Femur (tissue), 1 donor: ENCODE data around the gene UVRAG.
A peak's percentile ranks its signal among the peaks of the same experiment; 100 is the strongest.

Experiments used
- DNase-seq: peaks from one replicate; pipeline ENCODE4 v3.0.0-alpha.2; 2017

UVRAG gene

GRCh38 chr11:75888416-75888815 is 73.4 kb downstream of the UVRAG start:
- DNase-seq = no peak

DNA sequence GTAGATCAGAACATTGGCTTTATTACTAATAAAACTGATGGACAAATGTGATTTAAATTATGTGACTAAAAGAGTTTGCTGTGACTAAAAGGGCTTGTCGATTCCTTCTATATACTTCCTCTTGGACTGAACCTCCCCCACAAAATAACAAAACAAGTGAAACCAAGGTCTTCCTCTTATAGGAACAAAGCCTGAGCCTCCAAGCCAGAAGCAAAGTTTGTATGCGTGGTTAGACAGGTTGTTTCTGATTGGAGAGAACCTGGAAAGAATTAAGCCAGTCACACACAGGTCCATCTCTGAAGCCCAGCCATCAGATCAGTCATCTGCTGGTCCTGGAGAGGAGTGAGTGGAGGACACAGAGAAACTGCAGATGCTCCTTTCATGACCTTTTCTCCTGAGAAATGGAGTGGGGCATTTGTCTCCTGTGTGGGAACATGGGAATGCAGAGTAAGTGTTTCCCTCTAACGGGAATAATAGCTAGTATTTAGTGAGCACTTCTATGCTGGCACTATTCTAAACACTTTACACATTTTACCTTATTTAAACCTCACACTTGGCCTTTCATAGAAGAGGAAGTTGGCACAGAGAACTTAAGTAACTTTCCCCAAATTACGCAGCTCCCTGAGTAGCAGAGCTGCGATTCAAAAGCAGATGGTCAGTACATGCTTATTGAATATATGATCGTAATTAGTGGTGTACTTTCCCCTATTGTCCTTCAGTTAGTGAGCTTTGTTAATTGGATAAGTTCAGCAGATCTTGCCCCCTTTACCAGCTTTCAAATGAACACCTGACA is 77.1 kb downstream of the UVRAG start:
- DNase-seq = no peak

DNA sequence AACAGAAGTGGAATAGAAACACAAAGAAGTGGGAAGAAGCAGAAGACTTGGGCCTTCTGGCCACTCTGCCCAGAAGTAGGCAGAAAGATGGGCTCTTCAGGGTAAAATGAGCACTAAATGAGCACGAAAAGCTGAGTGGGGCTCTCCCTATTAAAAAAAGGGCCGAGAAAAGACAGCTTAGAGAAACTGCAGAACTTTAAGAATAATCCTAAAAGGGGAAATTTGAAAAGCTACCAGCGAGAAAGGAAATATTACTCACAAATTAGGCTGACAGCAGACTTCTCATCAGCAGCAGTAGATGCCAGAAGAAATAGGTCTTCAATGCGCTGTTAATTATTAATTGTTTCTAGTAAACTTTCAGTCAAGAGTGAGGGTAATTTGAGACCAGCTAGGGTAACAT is 78.2 kb downstream of the UVRAG start:
- DNase-seq = no peak

- DNase-seq = no peak
Observed at GRCh38 chr11:75894036-75894585, 79.1 kb downstream of the UVRAG start.

DNA sequence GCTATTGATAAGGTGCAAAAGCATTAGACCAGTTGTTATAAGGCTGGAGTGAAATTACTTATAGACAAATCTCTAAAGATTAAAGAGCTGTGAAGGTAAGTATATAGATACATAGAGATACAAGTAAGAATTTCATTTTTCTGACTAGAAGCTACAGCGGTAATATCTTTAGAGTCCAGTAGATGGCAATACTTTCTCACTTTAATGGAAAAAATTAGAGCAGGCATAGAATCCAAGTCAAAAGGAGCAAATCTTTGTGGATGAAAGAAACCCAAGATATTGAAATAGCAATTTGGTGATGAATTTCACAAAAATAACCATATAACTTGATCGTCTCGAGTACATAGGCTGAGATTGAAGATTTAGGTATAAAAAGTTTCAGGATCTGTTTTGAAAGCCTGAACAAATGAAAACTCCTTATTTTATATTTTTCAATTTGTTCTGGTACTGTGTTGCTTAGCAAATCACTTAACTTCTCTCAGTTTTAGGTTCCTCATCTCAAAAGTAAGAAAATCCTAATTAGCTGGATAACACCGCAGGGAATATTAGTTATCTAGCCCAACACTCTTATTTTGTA is 81.9 kb downstream of the UVRAG start:
- no peak for DNase-seq

GRCh38 chr11:75898871-75899270 is 83.9 kb downstream of the UVRAG start:
- DNase-seq = no peak

DNA sequence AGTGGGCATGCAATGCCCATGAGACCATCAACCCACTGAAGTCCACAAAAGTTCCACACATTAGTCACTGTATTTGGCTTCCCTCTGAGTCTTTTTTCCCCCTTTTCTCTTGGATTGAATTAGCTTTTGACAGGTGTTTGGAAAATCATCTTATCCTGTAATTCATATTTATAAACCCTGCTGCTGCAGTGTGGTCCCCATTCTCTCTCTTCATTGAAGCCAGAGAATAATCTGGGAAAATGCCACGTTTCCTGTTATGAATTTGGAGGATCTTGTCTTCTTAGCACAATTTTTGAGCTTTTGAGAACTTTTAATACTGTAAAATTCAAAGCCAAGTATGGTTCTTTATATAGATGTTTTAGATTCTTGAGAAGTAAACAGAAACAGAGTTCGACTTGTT is 84.8 kb downstream of the UVRAG start:
- no peak for DNase-seq

DNA sequence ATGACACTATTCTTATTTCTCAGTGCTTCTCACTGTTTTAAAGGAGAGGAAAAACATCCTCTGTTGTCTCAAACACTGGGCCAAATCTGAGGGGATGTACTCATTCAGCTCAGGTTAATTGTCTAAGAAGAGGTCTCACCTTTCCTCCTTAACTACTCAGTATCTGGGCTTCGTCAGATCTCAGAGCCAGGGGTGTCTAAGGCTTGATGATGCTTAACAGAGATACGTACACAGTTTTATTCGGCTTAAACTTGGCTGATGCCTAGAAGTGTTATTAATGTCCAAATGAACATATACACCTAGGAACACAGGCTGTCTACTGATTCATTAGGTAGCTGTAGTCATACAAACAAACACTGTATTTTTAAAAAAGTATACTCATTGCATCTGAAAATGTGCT is 85.8 kb downstream of the UVRAG start:
- no peak for DNase-seq

- no peak for DNase-seq
Observed at GRCh38 chr11:75902631-75903030, 87.6 kb downstream of the UVRAG start.

- DNase-seq = no peak
Observed at GRCh38 chr11:75903276-75903675, 88.3 kb downstream of the UVRAG start.

GRCh38 chr11:75905434-75905833 is 90.4 kb downstream of the UVRAG start:
- DNase-seq = no peak

DNA sequence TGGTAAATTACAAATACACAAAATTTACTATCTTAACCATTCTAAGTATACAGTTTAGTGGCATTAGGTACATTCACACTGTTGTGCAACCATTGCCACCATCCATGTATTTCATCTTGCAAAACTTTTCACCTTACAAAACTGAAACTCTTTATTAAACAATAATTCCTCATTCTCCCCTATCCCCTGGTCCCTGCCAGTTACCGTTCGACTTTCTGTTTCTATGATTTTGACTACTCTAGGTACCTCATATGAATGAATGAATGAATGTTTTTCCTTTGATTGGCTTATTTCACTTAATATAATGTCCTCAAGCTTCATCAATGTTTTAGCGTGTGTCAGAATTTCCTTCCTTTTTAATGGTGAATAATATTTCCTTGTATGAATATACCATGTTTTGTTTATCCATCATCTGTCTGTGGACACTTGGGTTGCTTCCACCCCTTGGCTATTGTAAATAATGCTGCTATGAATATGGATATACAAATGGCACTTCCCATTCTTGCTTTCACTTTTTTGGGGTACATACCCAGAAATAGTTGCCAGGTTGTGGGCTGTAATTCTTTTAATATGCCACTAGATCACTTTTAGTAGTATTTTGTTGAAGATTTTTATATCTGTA is 93.0 kb downstream of the UVRAG start:
- DNase-seq = no peak

DNA sequence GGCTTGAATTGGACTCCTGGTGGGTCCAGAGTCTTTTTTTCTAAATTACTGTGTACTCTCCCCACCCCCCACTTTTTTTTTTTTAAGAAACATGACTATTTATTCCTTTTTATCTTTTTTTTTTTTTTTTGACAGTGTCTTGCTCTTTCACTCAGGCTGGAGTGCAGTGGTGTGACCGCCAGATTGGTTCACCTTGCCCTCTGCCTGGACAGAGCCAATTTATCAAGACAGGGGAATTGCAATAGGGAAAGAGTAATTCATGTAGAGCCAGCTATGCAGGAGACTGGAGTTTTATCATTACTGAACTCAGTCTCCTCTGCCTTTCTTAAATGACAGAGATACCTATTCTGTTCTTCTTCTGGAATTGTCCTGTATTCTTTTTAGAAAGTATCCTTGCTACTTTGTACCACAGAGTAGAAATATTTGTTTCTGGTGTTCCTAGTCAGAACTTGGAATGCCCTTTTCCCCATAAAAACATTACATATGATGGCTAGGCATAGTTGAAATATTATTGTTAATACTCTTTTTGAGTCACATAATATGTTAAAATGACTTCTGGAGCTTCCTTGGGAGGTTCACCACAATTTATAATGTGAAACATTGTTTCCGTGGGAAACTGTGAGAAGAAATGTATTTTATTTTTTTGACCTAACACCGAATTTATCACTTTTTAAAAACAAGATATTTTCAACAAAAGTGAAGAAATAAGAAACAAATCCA is 95.6 kb downstream of the UVRAG start:
- DNase-seq = no peak

DNA sequence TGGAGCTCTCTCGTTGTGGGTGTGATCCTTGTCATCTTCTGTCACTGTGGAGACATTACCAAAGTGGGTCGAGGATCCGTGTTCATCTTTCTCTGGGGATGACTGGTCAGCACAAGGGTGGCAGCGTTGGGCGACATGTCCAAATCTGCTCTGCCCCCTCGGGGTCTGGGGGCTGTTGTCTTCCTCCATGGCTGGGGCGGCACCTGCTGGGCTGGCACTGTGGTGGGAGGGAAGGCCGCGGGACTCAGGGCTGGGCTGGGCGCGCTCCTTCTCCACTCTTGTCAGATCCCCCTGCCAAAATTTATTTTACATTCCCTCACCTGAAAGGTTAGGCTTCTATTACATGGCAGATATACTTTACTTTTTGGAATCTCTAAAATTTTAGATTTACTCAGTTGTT is 96.4 kb downstream of the UVRAG start:
- DNase-seq = no peak

DNA sequence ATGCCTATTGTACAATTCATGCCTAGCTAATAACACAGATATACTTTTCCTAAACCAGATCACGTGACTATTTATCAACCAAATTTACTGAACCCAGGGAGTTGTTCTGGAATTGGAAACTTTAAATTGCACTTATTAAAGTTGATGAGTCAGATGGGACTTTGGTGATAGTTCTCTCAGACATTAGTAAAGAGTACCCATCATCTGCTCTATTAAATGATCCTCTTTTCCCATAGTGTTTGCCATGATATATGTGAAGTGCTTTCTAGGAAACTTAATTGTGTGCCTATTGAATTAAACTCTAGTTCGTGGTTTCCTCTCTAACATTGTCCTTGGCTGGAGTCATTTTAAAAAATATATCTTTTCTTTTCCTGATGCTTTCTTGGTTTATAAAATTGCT is 99.0 kb downstream of the UVRAG start:
- DNase-seq = no peak

DNA sequence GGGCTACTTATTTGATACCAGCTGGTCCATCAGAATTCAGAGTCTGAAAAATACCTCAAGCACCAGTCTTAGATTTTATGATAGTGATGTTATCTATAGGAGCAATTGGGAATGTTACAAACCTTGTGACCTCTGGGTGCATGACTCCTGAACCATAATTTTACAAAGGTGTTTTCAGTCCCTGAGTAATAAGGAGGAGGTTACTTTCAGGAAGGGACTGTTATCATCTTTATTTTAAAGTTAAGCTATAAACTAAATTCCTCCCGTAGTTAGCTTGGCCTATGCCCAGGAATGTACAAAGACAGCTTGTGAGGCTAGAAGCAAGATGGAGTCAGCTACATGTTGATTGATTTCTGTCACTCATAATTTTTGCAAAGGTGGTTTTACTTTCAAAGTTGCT is 101.9 kb downstream of the UVRAG start:
- no peak for DNase-seq

- DNase-seq = no peak
Observed at GRCh38 chr11:75918331-75918730, 103.3 kb downstream of the UVRAG start.

DNA sequence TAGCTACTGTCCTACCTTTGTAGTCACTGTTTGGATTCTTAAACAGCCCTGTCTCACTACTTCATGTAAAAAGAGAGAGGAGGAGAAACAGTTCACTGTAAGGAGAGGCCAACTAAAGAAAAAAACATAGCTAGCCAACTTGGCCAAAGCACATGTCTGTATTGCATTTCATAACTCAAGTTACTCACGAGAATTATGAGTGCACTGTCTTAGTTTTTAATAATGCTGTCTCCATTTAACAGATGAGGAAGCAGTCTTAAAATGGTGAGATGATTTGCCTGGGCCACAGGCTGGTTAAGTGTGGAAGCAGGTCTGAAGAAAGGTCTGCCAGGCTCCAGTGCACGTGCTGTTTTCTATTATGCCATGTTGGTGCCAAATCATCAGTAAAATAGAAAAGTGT is 104.5 kb downstream of the UVRAG start:
- DNase-seq = no peak

DNA sequence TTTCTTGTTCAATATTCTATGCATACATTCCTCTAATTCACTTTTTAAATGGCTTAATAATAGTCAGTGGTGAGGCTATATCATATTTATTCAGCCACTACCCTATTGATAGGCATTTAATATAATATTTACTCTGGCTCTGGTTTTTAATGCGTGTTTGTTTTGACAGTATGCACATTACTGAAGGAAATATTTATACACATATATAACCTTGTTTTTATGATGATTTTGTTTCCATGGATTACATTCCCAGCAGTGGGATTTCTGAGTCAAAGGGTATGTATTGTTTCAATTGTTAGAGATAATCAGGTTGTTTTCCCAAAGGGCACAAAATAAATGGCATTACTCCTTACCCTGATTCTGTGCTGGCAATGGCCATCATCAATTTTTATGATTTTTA is 105.8 kb downstream of the UVRAG start:
- no peak for DNase-seq

GRCh38 chr11:75921808-75922207 is 106.8 kb downstream of the UVRAG start:
- DNase-seq = no peak

- DNase-seq = peak; percentile 26
Observed at GRCh38 chr11:75924966-75925784, 110.2 kb downstream of the UVRAG start.

DNA sequence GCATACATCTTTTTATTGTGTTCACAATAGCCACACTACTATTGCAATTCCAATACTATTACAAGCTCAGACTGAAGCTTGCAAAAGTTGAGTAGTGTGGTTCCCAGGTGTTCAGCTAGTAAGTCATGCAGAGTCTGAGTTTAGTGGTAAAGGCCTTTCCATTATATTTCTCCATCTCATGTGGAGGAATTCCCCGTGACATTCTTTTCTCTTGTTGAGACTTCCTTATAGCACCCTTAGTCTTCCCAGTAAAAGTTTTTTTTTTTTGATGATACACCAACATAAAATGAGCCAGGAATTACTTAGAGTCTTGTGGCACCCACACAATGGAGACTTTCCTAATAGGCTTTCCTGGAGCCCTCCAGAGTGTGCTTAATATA is 110.8 kb downstream of the UVRAG start:
- DNase-seq = no peak

DNA sequence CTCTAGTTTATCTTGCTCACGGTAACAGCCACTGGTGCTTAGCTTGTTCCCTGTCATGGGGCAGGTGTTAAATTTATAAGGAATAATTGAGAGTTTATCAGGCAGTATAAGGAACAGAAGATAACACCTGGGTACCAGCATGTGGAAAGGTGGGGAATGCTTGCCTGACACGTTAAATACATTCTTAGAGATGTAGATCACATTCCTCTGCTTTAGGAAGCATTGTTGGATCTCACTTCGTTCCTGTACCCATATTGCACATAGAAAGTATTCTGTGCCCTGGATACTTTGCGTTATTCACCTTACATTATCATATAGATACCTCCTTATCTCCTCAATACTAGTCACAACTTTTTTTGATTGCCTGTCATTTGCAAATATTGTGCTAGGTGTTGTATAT is 114.7 kb downstream of the UVRAG start:
- no peak for DNase-seq
